ENCODE data around the gene NPTX1. TPM values are rescaled to one million over a fixed set of nuclear protein-coding genes. Genes with fewer than 3 reads are reported as not detected.

Gene NPTX1
- total RNA-seq, 2 experiments from 2014 or later = 5.3 to 6.2 TPM

DNA sequence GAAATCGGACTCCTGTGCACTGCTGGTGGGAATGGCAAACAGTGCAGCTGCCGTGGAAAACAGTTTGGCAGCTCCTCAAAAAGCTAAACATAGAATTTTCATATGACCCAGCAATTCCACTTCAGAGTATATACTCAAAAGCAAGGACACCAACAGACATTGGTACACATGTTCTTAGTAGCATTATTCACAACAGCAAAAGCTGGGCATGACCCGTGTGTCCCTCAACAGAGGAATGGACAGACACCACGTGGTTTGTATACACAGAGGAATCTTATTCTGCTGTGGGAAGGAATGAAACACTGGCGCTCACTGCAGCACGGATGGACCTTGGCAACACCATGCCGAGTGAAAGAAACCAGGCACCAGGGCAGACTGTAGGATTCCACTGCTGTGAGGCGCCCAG, 16.0 kb downstream of the NPTX1 start:
- Mint-ChIP-seq H3K36me3 (no peaks in the 10 kb centered on the region), H3K27ac (no peak overlapping the region), H3K27me3 (peaks cover 35% of the 10 kb centered on the region), H3K4me1 (peaks cover 12% of the 10 kb centered on the region), H3K9me3 (no peaks in the 10 kb centered on the region), H3K4me3 (no peak overlapping the region)
- DNase-seq = no peak

DNA sequence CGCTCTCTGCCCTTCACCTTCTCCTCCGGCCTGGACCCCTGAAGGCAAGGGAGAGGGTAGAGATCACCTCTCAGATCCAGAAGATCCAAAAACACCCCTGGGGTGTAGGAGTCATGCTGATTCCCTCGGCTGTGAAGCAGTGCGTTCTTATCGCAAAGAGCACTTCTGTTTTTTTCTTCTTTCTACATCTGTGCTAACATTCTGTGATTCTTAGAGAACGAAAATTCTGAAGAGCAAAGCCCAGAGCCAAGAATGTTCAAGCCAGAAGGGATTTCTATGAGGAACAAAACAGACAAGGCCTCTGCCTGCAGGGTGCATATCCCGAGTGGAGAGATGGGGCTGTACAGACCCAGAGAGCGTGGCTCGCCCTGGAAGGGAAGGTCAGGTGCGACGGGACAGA, 17.2 kb downstream of the NPTX1 start:
- no peak overlapping the region for H3K4me3 Mint-ChIP-seq
- no peak for DNase-seq
- no peak overlapping the region for H3K27ac Mint-ChIP-seq
- no peaks in the 10 kb centered on the region for H3K36me3 Mint-ChIP-seq
- peaks cover 26% of the 10 kb centered on the region for H3K27me3 Mint-ChIP-seq
- H3K4me1 Mint-ChIP-seq = peaks cover 14% of the 10 kb centered on the region
- no peaks in the 10 kb centered on the region for H3K9me3 Mint-ChIP-seq

DNA sequence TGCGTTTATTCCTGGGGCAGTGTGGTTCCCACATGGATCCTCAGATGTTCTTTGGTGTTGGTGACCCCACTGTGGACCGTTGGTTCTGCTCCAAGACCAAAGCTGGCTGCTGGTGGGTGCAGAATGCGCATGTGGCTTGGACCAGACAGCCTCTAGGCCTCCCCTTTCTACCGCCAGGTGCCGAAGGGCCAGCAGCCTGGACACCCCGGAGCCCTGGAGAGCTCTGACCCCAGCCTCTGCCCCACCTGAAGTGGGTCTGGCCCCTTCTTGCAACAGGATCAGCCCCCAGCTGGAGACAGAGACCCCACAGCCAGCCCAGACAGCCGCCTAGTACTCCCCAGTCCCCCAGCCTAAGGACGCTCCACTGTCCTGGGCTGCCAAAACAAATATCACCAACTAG, 18.4 kb downstream of the NPTX1 start:
- no peak overlapping the region for H3K27ac Mint-ChIP-seq
- peaks cover 26% of the 10 kb centered on the region for H3K27me3 Mint-ChIP-seq
- no peak for DNase-seq
- H3K36me3 Mint-ChIP-seq = peaks cover 8% of the 10 kb centered on the region
- peaks cover 22% of the 10 kb centered on the region for H3K4me1 Mint-ChIP-seq
- H3K4me3 Mint-ChIP-seq = no peak overlapping the region
- H3K9me3 Mint-ChIP-seq = no peaks in the 10 kb centered on the region

DNA sequence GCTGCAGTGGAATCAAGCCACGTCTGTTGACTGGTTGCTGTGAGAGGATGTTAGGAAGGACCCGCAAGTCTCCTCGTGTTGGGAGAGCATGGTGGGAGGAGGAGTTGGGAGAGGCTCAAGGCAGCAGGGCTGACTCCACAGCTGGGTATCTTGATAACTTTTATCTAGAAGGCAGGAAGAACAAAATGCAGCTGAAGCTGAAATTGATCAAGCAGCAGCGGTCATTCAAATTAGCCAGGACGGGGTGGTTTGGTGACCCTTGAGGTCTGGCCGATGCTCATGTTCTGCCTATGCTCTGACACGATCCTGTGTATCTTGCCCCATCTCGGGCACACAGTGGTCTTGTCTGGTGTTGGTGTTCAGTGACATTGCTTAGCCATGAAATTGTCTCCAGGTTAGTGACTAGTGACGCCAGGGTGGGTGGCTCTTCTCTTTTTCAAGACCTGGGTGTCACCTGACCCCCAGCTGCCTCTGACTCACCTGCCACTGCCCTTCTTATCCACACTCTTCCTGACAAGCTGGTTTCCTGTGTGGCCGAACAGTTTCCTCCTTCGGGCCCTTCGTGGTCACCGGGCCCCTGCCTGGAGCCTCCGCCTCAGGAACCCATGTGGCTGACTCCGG, 19.1 kb downstream of the NPTX1 start:
- H3K27ac Mint-ChIP-seq = no peak overlapping the region
- peaks cover 8% of the 10 kb centered on the region for H3K36me3 Mint-ChIP-seq
- no peaks in the 10 kb centered on the region for H3K9me3 Mint-ChIP-seq
- H3K4me3 Mint-ChIP-seq = no peak overlapping the region
- DNase-seq = no peak
- H3K4me1 Mint-ChIP-seq = peaks cover 23% of the 10 kb centered on the region
- peaks cover 22% of the 10 kb centered on the region for H3K27me3 Mint-ChIP-seq

DNA sequence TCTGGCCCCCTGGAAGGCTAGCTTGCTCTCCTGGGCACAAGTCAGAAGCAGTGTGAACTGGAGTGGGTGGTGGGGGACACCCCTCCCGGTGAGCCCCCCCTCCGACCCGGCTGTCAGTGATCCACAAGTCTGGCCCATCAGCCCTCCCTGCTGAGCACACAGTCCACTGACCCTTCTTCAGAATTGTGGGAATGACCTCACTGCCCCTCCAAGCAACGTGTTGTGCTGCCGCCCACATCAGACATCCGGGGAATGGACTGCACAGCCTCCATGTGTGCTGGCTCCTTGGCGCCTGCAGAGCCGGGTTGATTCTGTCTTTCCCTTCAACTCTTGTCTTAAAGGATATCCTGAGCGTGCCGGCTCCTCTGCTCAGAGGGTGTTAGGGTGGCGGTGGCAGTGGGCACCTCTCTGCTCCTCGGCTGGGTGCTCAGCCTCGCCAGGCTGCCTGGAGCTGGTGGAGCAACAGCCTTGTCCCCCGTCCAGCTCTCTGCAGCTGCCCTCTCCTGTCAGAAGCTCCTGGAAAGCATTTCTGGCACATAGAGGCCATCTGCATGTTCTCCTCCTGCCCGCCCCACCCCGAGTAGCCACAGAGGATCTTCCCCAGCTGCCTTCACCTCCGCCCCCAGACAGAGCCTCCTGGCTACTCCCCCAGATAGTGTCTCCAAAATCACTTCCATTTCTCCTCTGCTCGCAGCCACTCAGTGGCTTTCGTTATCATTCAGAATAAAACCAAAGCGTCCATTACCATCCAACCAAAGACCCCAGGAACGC, 19.8 kb downstream of the NPTX1 start:
- Mint-ChIP-seq H3K27me3 (peaks cover 21% of the 10 kb centered on the region), H3K4me3 (no peak overlapping the region), H3K27ac (no peak overlapping the region), H3K9me3 (no peaks in the 10 kb centered on the region), H3K36me3 (peaks cover 8% of the 10 kb centered on the region), H3K4me1 (peaks cover 23% of the 10 kb centered on the region)
- no peak for DNase-seq

DNA sequence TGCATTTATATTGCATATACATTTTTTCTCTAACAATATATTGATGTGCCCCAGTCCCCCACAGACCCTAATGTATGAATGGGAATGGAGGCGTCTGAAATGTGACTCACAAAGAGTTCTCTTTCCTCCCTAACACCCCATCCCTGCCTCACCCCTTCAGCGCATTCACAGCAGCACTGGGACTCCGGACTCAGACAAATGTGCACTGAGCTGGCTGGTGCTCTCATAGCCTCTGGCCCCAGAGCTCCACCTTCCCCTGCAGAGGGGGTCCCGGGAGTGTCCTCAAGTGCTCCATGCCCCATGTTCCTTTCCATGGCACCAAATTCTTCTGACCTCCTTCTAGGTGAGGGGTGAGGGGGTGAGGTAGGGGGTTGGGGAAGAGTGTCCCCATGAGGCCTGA, 20.6 kb downstream of the NPTX1 start:
- no peaks in the 10 kb centered on the region for H3K9me3 Mint-ChIP-seq
- H3K27ac Mint-ChIP-seq = peak overlapping the region; percentile 98
- H3K4me3 Mint-ChIP-seq = peak overlapping the region; percentile 92
- H3K36me3 Mint-ChIP-seq = peaks cover 8% of the 10 kb centered on the region
- H3K27me3 Mint-ChIP-seq = peaks cover 17% of the 10 kb centered on the region
- H3K4me1 Mint-ChIP-seq = peaks cover 23% of the 10 kb centered on the region
- no peak for DNase-seq

DNA sequence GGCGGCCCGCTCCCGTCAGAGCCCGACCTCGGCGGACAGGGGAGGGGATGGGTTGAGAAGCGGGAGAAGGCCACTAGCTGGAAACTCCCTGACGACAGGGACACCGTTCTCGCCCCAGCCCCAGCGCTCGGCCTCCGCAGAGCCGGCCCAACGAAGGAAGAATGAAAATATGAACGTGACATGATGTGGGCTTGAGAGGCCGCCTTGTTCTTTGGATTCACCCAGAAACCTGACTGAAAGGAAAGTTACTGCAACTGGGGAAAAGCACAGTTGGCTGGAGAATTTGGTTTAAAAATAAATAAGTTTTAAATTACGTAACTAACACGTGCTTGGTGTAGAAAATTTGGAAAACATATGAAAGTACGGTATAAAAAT, 21.1 kb downstream of the NPTX1 start:
- no peaks in the 10 kb centered on the region for H3K9me3 Mint-ChIP-seq
- peaks cover 23% of the 10 kb centered on the region for H3K4me1 Mint-ChIP-seq
- H3K27me3 Mint-ChIP-seq = peaks cover 16% of the 10 kb centered on the region
- peak overlapping the region; percentile 98 for H3K27ac Mint-ChIP-seq
- peak overlapping the region; percentile 92 for H3K4me3 Mint-ChIP-seq
- peak; percentile 60 for DNase-seq
- peaks cover 8% of the 10 kb centered on the region for H3K36me3 Mint-ChIP-seq

DNA sequence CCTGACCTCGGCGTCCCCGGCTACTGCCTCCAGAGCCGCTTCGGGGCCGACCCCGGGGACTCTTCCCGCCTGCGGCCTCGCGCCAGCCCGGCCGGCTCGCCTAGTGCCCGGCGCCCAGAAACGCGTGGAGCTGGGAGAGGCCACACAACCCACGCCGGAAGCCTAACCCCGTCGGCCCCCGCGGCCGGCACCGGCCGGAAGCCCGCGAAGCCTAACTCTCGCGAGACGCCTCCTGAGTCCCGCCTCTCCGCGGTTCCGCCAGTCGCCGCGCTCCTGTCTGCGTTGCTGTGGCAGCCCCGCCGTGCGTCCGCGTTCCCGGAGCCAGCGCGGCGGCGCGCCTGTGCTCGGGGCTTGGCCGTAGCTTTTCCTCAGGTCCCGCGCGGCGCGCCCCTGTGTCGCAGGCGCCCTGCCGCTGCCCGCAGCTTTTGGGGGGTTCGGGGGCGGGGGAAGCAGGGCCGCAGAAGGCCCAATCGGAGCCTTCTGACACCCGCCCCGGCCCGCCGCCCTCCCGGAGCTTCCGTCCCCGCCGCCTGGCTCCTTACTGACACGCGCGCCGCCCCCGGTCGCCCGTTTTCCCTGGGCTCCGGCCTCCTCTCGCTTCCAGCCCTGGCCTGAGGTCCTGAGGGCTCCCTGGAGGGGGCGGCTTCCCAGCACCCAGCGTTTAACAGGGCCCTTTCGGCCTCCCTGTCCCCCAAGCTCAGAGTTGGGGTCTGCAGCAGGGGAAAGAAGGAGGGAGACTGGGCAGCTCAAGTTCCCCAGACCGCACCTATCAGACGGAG, 21.7 kb downstream of the NPTX1 start:
- Mint-ChIP-seq H3K9me3 (no peaks in the 10 kb centered on the region), H3K27me3 (peaks cover 16% of the 10 kb centered on the region), H3K4me3 (peak overlapping the region; percentile 98), H3K36me3 (peaks cover 8% of the 10 kb centered on the region), H3K4me1 (peaks cover 23% of the 10 kb centered on the region), H3K27ac (peak overlapping the region; percentile 100)
- peak; percentile 99 for DNase-seq

DNA sequence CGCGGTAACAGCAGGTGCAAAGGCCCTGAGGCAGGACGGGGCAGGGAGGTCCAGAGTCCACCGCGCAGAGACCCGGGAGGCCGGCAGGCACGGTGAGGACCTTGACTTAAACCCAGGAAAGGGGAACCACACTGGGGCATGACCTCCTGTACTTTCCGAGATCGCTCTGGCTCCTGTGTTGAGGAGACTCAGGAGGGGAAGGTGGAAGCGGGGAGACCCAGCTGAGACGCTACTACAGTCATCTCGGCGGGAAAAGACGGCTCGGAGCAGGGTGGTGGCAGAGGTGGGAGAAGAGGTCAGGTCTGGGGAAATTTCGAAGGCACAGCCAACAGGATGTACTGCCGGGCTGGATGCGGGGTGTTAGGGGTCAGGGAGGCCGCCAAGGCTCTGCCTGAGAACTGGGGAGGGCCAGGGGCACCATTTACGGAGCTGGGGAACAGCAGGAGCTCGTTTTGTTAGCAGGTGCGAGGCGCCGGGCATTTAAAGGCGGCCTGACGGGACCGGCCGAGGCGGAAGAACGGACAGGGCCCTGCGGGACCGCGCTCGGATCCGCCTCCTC, 22.3 kb downstream of the NPTX1 start:
- peaks cover 8% of the 10 kb centered on the region for H3K36me3 Mint-ChIP-seq
- peak overlapping the region; percentile 98 for H3K4me3 Mint-ChIP-seq
- H3K27ac Mint-ChIP-seq = peak overlapping the region; percentile 100
- peaks cover 12% of the 10 kb centered on the region for H3K27me3 Mint-ChIP-seq
- no peak for DNase-seq
- H3K4me1 Mint-ChIP-seq = peaks cover 23% of the 10 kb centered on the region
- no peaks in the 10 kb centered on the region for H3K9me3 Mint-ChIP-seq

DNA sequence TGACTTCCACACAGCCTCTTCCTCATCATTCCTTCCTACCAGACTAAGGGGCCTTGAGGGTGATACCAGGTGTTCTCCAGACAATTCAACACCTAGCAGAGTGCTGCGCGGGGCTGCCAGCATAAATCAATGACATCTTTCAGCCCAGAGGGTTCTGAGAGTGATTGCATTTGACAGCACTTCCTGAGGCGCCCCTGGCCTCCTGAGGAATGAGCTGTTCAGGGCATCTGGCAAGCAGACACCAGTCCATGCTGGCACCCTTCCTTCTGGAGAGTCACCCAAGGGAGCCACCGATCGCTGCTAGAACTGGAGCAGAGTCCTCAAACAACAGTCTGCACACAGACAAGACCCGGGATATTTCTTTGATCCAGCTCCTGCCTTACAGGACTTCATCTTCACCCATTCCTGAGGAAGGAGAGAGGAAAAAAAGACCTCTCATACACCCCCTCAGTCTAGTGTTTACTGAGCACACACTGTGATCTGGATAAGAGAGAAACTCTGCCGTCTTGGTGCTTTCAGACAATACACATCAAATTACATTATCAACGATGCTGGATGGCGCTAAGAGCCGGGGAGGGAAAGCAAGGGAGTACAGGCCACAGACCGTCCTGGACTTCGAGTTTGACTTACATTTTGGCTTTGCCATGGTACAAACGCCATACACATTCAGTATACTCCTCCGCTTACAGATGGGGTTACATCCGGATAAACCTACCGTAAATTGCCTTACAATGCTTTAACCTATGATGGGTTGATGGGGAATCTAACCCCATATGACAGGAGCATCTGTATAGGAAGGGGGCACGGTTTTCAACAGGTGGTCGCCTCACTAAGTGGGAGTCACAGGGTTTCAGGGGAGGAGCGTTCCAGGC, 23.0 kb downstream of the NPTX1 start:
- H3K4me1 Mint-ChIP-seq = peaks cover 23% of the 10 kb centered on the region
- H3K9me3 Mint-ChIP-seq = no peaks in the 10 kb centered on the region
- H3K27ac Mint-ChIP-seq = peak overlapping the region; percentile 100
- H3K4me3 Mint-ChIP-seq = peak overlapping the region; percentile 98
- no peak for DNase-seq
- H3K27me3 Mint-ChIP-seq = peaks cover 7% of the 10 kb centered on the region
- H3K36me3 Mint-ChIP-seq = peaks cover 8% of the 10 kb centered on the region

DNA sequence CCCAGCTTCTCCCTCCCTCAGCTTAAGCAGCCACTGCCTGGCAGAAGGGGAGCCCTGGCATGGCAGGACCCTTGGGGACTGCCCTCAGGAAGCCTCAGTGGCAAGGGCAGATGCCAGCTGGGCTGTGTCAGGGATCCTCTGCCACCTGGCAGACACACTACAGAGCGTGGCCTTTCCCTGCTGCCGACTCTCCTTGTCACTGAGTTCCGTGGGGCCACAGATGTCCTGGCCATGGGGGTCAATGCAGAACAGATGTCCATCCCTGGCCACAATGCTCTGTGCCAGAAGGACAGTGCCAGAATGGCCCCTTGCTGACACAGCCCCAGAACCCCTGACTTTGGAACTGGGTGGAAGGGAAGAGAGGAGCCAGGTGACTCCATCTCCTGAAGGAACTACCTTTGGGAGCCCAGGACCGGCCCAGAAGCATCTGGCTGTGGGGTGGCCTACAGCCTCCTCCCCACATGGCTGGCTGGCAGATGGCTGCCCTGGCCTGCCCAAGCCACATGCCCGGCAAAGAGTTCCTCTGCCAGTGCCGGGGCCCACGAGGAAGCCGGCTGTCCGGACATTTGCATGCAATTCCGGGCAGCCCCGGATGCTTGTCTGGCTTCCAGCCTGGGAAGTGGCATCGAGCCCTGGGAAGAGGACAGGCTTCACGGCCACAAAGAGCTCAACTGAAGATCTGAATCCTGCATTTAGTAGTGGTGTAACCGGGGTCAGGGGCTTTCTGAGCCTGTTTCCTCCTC, 24.1 kb downstream of the NPTX1 start:
- Mint-ChIP-seq H3K27me3 (no peaks in the 10 kb centered on the region), H3K9me3 (no peaks in the 10 kb centered on the region), H3K27ac (no peak overlapping the region), H3K4me3 (no peak overlapping the region), H3K36me3 (peaks cover 8% of the 10 kb centered on the region), H3K4me1 (peaks cover 19% of the 10 kb centered on the region)
- no peak for DNase-seq

DNA sequence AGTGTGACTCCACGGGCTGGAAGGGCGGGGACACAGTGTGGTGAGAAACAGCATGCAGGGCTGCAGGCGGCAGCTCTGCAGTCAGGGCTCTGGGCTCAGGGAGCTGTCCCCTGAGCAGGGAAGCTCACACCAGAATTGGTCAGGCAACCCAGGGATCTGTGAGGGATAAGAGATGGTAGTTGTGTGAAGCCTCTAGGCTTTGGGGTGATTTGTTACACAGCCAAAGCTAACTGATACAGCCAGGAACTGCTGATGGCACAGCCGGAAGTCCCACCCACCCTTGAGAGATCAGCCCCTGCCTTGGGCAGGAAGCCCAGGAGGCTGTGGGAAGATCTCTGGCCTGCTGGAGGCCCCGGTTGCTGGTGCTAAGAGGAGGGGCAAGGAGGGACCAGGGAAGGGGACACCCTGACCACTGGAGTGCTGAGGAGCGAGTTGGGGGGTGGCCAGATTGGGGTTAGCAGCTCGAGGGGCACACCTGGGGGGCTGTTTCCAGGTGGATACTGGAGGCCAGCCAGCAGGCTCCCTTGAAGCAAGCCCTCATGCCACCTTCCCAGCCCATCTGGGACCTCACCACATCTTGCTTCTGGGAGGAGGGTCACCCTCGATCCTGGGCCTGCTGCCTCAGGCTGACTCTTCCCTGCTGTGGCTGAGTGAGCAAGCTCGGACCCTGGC, 25.2 kb downstream of the NPTX1 start:
- Mint-ChIP-seq H3K9me3 (no peaks in the 10 kb centered on the region), H3K27me3 (no peaks in the 10 kb centered on the region), H3K4me3 (no peak overlapping the region), H3K36me3 (peaks cover 8% of the 10 kb centered on the region), H3K4me1 (peaks cover 17% of the 10 kb centered on the region), H3K27ac (no peak overlapping the region)
- DNase-seq = no peak

DNA sequence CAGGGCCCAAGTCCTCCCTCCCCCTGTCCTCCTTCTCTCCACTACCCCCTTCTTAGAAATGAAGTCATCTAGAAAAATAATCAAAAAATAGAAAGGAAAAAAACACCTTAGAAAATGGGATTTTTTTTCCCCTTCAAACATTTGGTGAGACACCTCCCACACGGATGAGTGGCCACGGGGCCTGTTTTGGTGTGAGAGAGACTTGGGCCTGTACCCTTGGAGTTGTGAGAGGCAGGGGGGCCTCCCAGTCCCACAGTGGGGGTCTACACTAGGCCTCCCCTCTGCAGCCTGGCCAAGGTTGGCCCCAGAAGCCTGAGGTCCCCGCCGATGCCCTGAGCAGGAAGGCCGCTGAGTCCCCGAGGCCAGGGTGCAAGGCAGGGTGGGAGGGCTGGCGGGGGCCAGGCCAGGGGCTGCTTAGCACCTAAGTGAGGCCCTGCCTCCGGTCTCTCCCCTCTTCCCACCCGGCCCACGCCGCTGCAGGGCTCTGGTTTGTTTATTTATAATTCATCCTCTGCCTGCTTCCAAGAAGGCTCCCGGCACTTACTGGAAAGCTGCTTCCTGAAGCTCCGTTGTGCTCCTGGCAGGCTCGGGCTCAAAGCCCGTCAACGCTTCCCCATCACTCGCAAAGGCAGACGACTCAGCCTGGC, 26.4 kb downstream of the NPTX1 start:
- no peak overlapping the region for H3K4me3 Mint-ChIP-seq
- no peak overlapping the region for H3K27ac Mint-ChIP-seq
- no peaks in the 10 kb centered on the region for H3K27me3 Mint-ChIP-seq
- H3K9me3 Mint-ChIP-seq = no peaks in the 10 kb centered on the region
- H3K4me1 Mint-ChIP-seq = peaks cover 9% of the 10 kb centered on the region
- H3K36me3 Mint-ChIP-seq = peaks cover 8% of the 10 kb centered on the region
- DNase-seq = no peak

Data from activated naive CD8-positive, alpha-beta T cell treated with anti-CD3 and anti-CD28 coated beads for 36 hours (primary cell).